Transverse colon (tissue), 4 donors: Measurements from ENCODE around the gene STAG1. TPM values are rescaled to one million over a fixed set of nuclear protein-coding genes. Genes with fewer than 3 reads are reported as not detected.

Experiments used
- DNase-seq: peaks from one replicate; pipeline ENCODE4 v3.0.0-alpha.2; 2019
- H3K27ac ChIP-seq, 4 donors: fragments of 200-600 bp; sonication (generic); 2 replicates each; pipeline ENCODE4 v1.5.1; 2016 to 2018; ENCODE audit warnings: inconsistent platforms in 4 of 4
- H3K27me3 ChIP-seq: fragments of 200-600 bp; sonication (generic); 2 replicates; pipeline ENCODE4 v1.5.1; 2017; ENCODE audit warnings: inconsistent platforms
- H3K36me3 ChIP-seq, 4 donors: fragments of 200-600 bp; sonication (generic); 2 replicates each; pipeline ENCODE4 v1.5.1; 2017 to 2019; ENCODE audit warnings: inconsistent platforms in 4 of 4
- H3K4me1 ChIP-seq, 4 donors: fragments of 200-600 bp; sonication (generic); 2 replicates each; pipeline ENCODE4 v1.5.1; 2017 to 2020; ENCODE audit warnings: inconsistent platforms in 4 of 4
- H3K4me3 ChIP-seq, 4 donors: fragments of 200-600 bp; sonication (generic); 1 replicate in 1 of 4; 2 replicates in 3 of 4; pipeline versions ENCODE4 v1.5.1 to v1.6.1; 2017 to 2019; ENCODE audit warnings: inconsistent platforms in 4 of 4
- H3K9me3 ChIP-seq, 2 donors: fragments of 200-600 bp; sonication (generic); 2 replicates each; pipeline ENCODE4 v1.5.1; 2017 to 2019; ENCODE audit warnings: inconsistent platforms in 2 of 2
- EP300 ChIP-seq: sonication (generic); formaldehyde crosslinking; IDR thresholded peaks from one replicate; pipeline ENCODE4 v1.6.1; 2017; ENCODE audit warnings: antibody characterized with exemption, low read depth
- POLR2A ChIP-seq: fragments of 450-650 bp; IDR thresholded peaks from one replicate; pipeline ENCODE4 v1.6.1; 2016; ENCODE audit warnings: antibody characterized with exemption, mild to moderate bottlenecking, moderate library complexity
- POLR2AphosphoS5 ChIP-seq, 3 donors: sonication (generic); formaldehyde crosslinking; IDR thresholded peaks; one replicate each; pipeline ENCODE4 v1.6.1; 2016; ENCODE audit warnings: antibody characterized with exemption in 3 of 3
- WGBS, 2 donors: methylation state at CpG; one replicate each; pipeline ENCODE4 v1.1.5; 2018; ENCODE audit warnings: low coverage in 1 of 2; 5-methylcytosine and 5-hydroxymethylcytosine counted together
- in situ Hi-C, 4 donors: fragments of 200-750 bp; cut with MboI; loops; one replicate each; pipeline versions ENCODE4 v1.15.0 to v1.15.1; 2017; ENCODE audit warnings: low sequenced_read_pairs in 3 of 4, low pct_ligation_motif_present in 1 of 4, low pct_unique_long_range_greater_than_20kb in 1 of 4
- intact Hi-C: fragments of 100-400 bp; cut with DNase I; formaldehyde crosslinking; loops from one replicate; pipeline ENCODE4 v1.15.1; 2023; ENCODE audit warnings: low total_unique reads
- total RNA-seq, 4 donors: library from RNA; depleted of rRNA; stranded (reverse); fragments of >200 nt; gene quantifications; one replicate each; pipeline ENCODE4 v1.1.0, GENCODE V29; 2016
- TF ChIP-seq, protein P1 (sequence below), 5 experiments: fragments of 200-600 bp in 3 of 5; fragments of 450-650 bp in 2 of 5; sonication (generic) in 3 of 5; IDR thresholded peaks; 1 replicate in 2 of 5; 2 replicates in 3 of 5; pipeline ENCODE4 v1.5.1; 2016 to 2017; ENCODE audit warnings: antibody characterized with exemption in 5 of 5, inconsistent platforms in 3 of 5, mild to moderate bottlenecking in 2 of 5, moderate library complexity in 1 of 5

Gene STAG1
- total RNA-seq, 4 donors from 2014 or later: 14.5 to 57.2 (median 42.2) TPM

DNA sequence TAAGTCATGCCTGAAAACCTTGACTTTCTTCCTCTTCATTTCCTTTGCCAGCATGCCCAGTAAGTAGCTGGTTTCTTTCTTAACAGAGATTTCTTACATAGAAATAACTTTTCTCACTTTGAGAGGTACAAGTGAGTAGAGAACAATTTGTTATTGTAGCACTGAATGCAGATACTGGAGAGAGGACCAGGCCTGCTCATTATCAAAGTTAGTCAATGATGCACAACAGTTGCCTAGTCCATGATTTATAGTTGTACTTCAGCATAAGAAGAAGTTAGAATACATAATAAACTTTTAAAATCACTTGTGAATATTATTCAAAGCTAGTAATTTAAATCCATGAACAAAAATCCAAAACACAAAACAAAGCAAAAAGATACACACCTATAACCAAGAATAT is 289.0 kb downstream of the STAG1 start:
- H3K27ac ChIP-seq: no peak overlapping the region
- no peak for TF ChIP-seq EP300
- TF ChIP-seq POLR2A: no peak
- TF ChIP-seq, protein P1, sequence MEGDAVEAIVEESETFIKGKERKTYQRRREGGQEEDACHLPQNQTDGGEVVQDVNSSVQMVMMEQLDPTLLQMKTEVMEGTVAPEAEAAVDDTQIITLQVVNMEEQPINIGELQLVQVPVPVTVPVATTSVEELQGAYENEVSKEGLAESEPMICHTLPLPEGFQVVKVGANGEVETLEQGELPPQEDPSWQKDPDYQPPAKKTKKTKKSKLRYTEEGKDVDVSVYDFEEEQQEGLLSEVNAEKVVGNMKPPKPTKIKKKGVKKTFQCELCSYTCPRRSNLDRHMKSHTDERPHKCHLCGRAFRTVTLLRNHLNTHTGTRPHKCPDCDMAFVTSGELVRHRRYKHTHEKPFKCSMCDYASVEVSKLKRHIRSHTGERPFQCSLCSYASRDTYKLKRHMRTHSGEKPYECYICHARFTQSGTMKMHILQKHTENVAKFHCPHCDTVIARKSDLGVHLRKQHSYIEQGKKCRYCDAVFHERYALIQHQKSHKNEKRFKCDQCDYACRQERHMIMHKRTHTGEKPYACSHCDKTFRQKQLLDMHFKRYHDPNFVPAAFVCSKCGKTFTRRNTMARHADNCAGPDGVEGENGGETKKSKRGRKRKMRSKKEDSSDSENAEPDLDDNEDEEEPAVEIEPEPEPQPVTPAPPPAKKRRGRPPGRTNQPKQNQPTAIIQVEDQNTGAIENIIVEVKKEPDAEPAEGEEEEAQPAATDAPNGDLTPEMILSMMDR (IDR thresholded peaks at IDR 0.05): no peak
- peak in 1 of 3 donors; percentile 69 for TF ChIP-seq POLR2AphosphoS5 (IDR thresholded peaks at IDR 0.05)
- intact Hi-C loops: no loop called here

DNA sequence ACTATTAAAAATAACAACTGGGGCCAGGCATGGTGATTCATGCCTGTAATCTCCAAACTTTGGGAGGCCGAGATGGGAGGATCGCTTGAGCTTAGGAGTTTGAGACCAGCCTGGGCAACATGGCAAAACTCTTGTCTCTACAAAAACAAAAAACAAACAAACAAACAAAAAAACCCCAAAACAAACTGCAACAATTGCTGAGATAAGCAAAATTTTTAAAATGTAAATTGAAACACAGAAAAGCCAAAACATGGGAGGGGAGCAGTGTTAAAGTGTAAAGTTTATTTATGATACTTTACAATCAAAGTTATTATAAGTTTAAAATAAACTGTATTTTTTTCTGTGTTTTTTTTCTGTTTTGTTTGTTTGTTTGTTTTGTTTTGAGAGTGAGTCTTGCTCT is 294.4 kb downstream of the STAG1 start:
- no peak overlapping the region for H3K27ac ChIP-seq
- H3K4me3 ChIP-seq: no peak overlapping the region
- no peaks in the 10 kb centered on the region for H3K27me3 ChIP-seq
- peaks cover 0 to 39% (median 19%) of the 10 kb centered on the region in 4 donors for H3K36me3 ChIP-seq
- intact Hi-C loops: no loop called here
- in situ Hi-C loops: no loop called here
- WGBS, 2 donors: 97 to 100% methylated on average over 2 of the region's 2 CpGs
- no peak for DNase-seq
- TF ChIP-seq POLR2AphosphoS5 (IDR thresholded peaks at IDR 0.05) (no peak), POLR2A (no peak), EP300 (no peak)
- TF ChIP-seq, protein P1 (IDR thresholded peaks at IDR 0.05): no peak
- no peaks in the 10 kb centered on the region for H3K4me1 ChIP-seq
- H3K9me3 ChIP-seq: peaks cover 30% of the 10 kb centered on the region in 2 donors

More for the DNA sequence above, 289.0 kb downstream of the STAG1 start:
- Histone ChIP-seq H3K36me3 (peaks cover 0 to 24% (median 5%) of the 10 kb centered on the region in 4 donors), H3K27me3 (no peaks in the 10 kb centered on the region), H3K9me3 (peaks cover 3 to 6% of the 10 kb centered on the region in 2 donors), H3K4me3 (no peak overlapping the region), H3K4me1 (no peaks in the 10 kb centered on the region)
- DNase-seq: no peak
- in situ Hi-C loops: no loop called here

DNA sequence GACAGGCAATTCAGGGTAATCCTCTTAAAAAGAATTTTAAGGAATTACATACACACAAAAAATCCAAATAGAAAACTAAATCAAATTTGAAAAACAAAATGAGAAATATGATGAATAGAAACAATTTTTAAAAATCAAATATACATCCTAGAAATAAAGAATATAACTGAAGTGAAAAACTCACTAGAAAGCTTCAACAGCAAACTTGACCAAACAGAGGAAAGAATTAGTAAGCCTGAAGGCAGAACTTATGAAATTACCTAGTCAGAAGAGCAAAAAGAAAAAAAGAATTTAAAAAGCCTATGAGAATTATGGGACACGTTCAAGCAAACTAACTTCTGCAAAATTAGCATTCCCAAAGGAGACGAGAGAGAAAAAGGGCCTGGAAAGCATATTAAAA is 296.0 kb downstream of the STAG1 start:
- intact Hi-C loops (no loop called here), in situ Hi-C loops (no loop called here)
- TF ChIP-seq EP300: no peak
- TF ChIP-seq, protein P1 (IDR thresholded peaks at IDR 0.05): no peak
- no peak for TF ChIP-seq POLR2AphosphoS5 (IDR thresholded peaks at IDR 0.05)
- no peak for TF ChIP-seq POLR2A
- Histone ChIP-seq H3K9me3 (peaks cover 30% of the 10 kb centered on the region in 2 donors), H3K27ac (no peak overlapping the region), H3K4me3 (no peak overlapping the region), H3K4me1 (no peaks in the 10 kb centered on the region), H3K27me3 (no peaks in the 10 kb centered on the region), H3K36me3 (peaks cover 0 to 50% (median 23%) of the 10 kb centered on the region in 4 donors)
- 83 to 98% methylated on average over 1 to 2 of the region's 2 CpGs for WGBS, 2 donors
- no peak for DNase-seq

DNA sequence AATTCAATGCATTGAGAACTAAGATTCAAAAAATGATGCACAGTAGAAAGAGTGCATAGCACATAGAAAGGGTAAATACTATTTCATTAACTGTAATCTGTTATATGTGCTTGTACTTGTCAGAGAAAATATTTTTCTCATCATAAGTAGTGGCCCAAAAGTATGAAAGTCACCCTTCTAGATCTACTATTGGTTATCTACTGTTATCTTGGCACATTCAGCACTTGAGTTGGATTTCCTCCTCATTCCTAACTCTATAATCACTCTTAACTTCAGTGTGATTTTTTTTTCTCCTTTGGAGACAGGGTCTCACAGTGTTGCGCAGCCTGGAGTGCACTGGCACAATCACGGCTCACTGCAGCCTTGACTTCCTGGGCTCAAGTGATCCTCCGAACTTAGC is 307.6 kb downstream of the STAG1 start:
- intact Hi-C loops: no loop called here
- TF ChIP-seq POLR2A: no peak
- H3K4me1 ChIP-seq: no peaks in the 10 kb centered on the region
- H3K9me3 ChIP-seq: no peaks in the 10 kb centered on the region
- in situ Hi-C loops: no loop called here
- H3K36me3 ChIP-seq: peaks cover 0 to 16% (median 5%) of the 10 kb centered on the region in 4 donors
- DNase-seq: no peak
- no peaks in the 10 kb centered on the region for H3K27me3 ChIP-seq
- H3K27ac ChIP-seq: no peak overlapping the region
- WGBS, 2 donors: 96 to 100% methylated on average over 2 to 3 of the region's 3 CpGs
- H3K4me3 ChIP-seq: no peak overlapping the region

DNA sequence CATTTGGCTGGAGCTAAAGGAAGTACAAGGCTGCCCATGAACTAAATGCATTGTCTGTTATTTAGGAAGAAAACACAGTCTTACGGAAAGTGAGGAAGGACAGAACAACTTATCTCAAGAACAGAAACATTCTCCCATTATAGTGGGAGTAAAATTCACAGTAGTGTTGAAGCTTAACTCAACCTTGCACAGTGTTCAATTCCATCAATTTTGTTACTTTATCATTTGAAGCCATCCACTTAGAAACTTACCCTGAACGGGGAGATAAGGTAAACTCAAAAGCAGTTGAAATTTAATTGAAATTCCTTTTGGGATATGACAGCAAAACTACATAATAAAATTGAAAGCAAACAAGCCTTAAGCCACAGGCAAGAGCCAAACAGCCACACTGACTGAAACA is 315.1 kb downstream of the STAG1 start:
- TF ChIP-seq POLR2AphosphoS5 (IDR thresholded peaks at IDR 0.05) (no peak), POLR2A (no peak), EP300 (no peak)
- TF ChIP-seq, protein P1 (IDR thresholded peaks at IDR 0.05): no peak
- Histone ChIP-seq H3K9me3 (no peaks in the 10 kb centered on the region), H3K36me3 (peaks cover 0 to 9% (median 4%) of the 10 kb centered on the region in 4 donors), H3K4me1 (no peaks in the 10 kb centered on the region), H3K27me3 (no peaks in the 10 kb centered on the region), H3K27ac (no peak overlapping the region), H3K4me3 (no peak overlapping the region)
- no peak for DNase-seq
- 82 to 100% methylated on average over 1 to 2 of the region's 2 CpGs for WGBS, 2 donors
- intact Hi-C loops (no loop called here), in situ Hi-C loops (no loop called here)
